Neural progenitor cell (in vitro differentiated cells): ENCODE measurements around the gene SLCO2B1. TPM values are rescaled to one million over a fixed set of nuclear protein-coding genes. Genes with fewer than 3 reads are reported as not detected.
"Not testable (repeated sequence)": the region's sequence is repeated elsewhere in the genome, so short reads cannot be mapped to it uniquely, and the experiment has no call there.

Experiments
- DNase-seq: peaks from one replicate; pipeline ENCODE4 v3.0.0-alpha.2; 2016; ENCODE audit warnings: low spot score
- H2AFZ ChIP-seq: fragments of 200-600 bp; sonication (generic); replicated peaks from 2 replicates; pipeline ENCODE4 v1.6.1; 2016; ENCODE audit warnings: antibody characterized with exemption
- H3F3A ChIP-seq: fragments of 200-600 bp; sonication (generic); 2 replicates; pipeline ENCODE4 v1.6.1; 2016; ENCODE audit warnings: antibody characterized with exemption, low read depth
- H3K27ac ChIP-seq: fragments of 200-600 bp; sonication (generic); 2 replicates; pipeline ENCODE4 v1.5.1; 2016; ENCODE audit warnings: mild to moderate bottlenecking
- H3K27me3 ChIP-seq: fragments of 200-600 bp; sonication (generic); 2 replicates; pipeline ENCODE4 v1.6.1; 2016; ENCODE audit warnings: mild to moderate bottlenecking, moderate library complexity
- H3K36me3 ChIP-seq: fragments of 200-600 bp; sonication (generic); 2 replicates; pipeline ENCODE4 v1.5.1; 2016
- H3K4me1 ChIP-seq: fragments of 200-600 bp; sonication (generic); 2 replicates; pipeline ENCODE4 v1.6.1; 2016; ENCODE audit warnings: mixed run types
- H3K4me2 ChIP-seq: fragments of 200-600 bp; sonication (generic); 2 replicates; pipeline ENCODE4 v1.6.1; 2016
- H3K4me3 ChIP-seq: fragments of 200-600 bp; sonication (generic); 2 replicates; pipeline ENCODE4 v1.5.1; 2016
- H3K79me2 ChIP-seq: fragments of 200-600 bp; sonication (generic); 2 replicates; pipeline ENCODE4 v1.6.1; 2016; ENCODE audit warnings: low read depth
- H3K9ac ChIP-seq: fragments of 200-600 bp; sonication (generic); 2 replicates; pipeline ENCODE4 v1.6.1; 2016
- H3K9me3 ChIP-seq: fragments of 200-600 bp; sonication (generic); 2 replicates; pipeline ENCODE4 v1.5.1; 2016; ENCODE audit warnings: low read depth
- H4K20me1 ChIP-seq: fragments of 200-600 bp; sonication (generic); 2 replicates; pipeline ENCODE4 v1.6.1; 2016; ENCODE audit warnings: low read depth
- H3K27ac Mint-ChIP-seq: 3 replicates; pipeline ENCODE4 v1.8.0; 2021; ENCODE audit warnings: mixed read lengths
- H3K27me3 Mint-ChIP-seq: 2 replicates; pipeline ENCODE4 v1.8.0; 2022; ENCODE audit warnings: low read depth, mild to moderate bottlenecking, inconsistent platforms, moderate library complexity, mixed read lengths; ENCODE audit not compliant: insufficient read depth
- H3K36me3 Mint-ChIP-seq: 3 replicates; pipeline ENCODE4 v1.8.0; 2021; ENCODE audit warnings: mixed read lengths
- H3K4me1 Mint-ChIP-seq: 3 replicates; pipeline ENCODE4 v1.8.0; 2021; ENCODE audit warnings: mixed read lengths
- H3K4me3 Mint-ChIP-seq: 3 replicates; pipeline ENCODE4 v1.8.0; 2021; ENCODE audit warnings: mild to moderate bottlenecking, moderate library complexity, mixed read lengths
- H3K9me3 Mint-ChIP-seq: 3 replicates; pipeline ENCODE4 v1.8.0; 2020; ENCODE audit warnings: mixed read lengths
- CTCF ChIP-seq: fragments of 200-600 bp; sonication (generic); IDR thresholded peaks from 2 replicates; pipeline ENCODE4 v1.5.1; 2017; ENCODE audit warnings: antibody characterized with exemption, mild to moderate bottlenecking
- EZH2 ChIP-seq: fragments of 200-600 bp; sonication (generic); IDR thresholded peaks from 2 replicates; pipeline ENCODE4 v1.6.1; 2017; ENCODE audit warnings: antibody characterized with exemption, mild to moderate bottlenecking, moderate library complexity
- EZH2phosphoT487 ChIP-seq: fragments of 200-600 bp; sonication (generic); IDR thresholded peaks from 2 replicates; pipeline ENCODE4 v1.6.1; 2017; ENCODE audit warnings: antibody characterized with exemption
- total RNA-seq: library from RNA; depleted of rRNA; stranded (reverse); fragments of >200 nt; gene quantifications from 2 replicates; pipeline ENCODE4 v1.2.3, GENCODE V29; 2015; ENCODE audit warnings: low replicate concordance

SLCO2B1 gene
- total RNA-seq, 1 donor from 2014 or later: 0.07 TPM

- Mint-ChIP-seq H3K4me1 (peaks cover 6% of the 10 kb centered on the region), H3K9me3 (peaks cover 10% of the 10 kb centered on the region), H3K36me3 (no peaks in the 10 kb centered on the region), H3K27ac (peak overlapping the region; percentile 33), H3K4me3 (no peak overlapping the region), H3K27me3 (no peaks in the 10 kb centered on the region)
- no peaks in the 10 kb centered on the region for H3K27me3 ChIP-seq
- H2AFZ ChIP-seq: peak overlapping the region; percentile 83
- no peak overlapping the region for H3K27ac ChIP-seq
- H3K4me3 ChIP-seq: no peak overlapping the region
- no peaks in the 10 kb centered on the region for H3K9me3 ChIP-seq
- peak overlapping the region; percentile 46 for H3K4me2 ChIP-seq
- H3K36me3 ChIP-seq: peaks cover 3% of the 10 kb centered on the region
- no peak overlapping the region for H3K9ac ChIP-seq
- DNase-seq: peak; percentile 83
- peaks cover 6% of the 10 kb centered on the region for H3F3A ChIP-seq
- no peaks in the 10 kb centered on the region for H4K20me1 ChIP-seq
- H3K79me2 ChIP-seq: no peaks in the 10 kb centered on the region
- peaks cover 3% of the 10 kb centered on the region for H3K4me1 ChIP-seq
- TF ChIP-seq CTCF (no peak), EZH2 (no peak), EZH2phosphoT487 (no peak)
Observed at GRCh38 chr11:75105462-75105925, 45.4 kb upstream of the SLCO2B1 start.

- H3K4me3 Mint-ChIP-seq: peak overlapping the region; percentile 21
- not testable (repeated sequence) for H3K4me2 ChIP-seq, H3K27me3 Mint-ChIP-seq, H3K4me1 Mint-ChIP-seq, H3K79me2 ChIP-seq, H3K4me1 ChIP-seq, H3F3A ChIP-seq, H3K27me3 ChIP-seq, H3K36me3 ChIP-seq, H3K27ac Mint-ChIP-seq, DNase-seq, H3K4me3 ChIP-seq, H4K20me1 ChIP-seq, H3K9ac ChIP-seq, H3K9me3 ChIP-seq, H3K27ac ChIP-seq, H3K36me3 Mint-ChIP-seq
- peak overlapping the region; percentile 83 for H2AFZ ChIP-seq
- peaks cover 15% of the 10 kb centered on the region for H3K9me3 Mint-ChIP-seq
Observed at GRCh38 chr11:75105967-75106681, 44.8 kb upstream of the SLCO2B1 start.

GRCh38 chr11:75107187-75107586, 43.7 kb upstream of the SLCO2B1 start:
- H3K27ac Mint-ChIP-seq: no peak overlapping the region
- H3K4me1 ChIP-seq: peaks cover 3% of the 10 kb centered on the region
- H3K27me3 ChIP-seq: no peaks in the 10 kb centered on the region
- H3K4me3 ChIP-seq: no peak overlapping the region
- H3K36me3 Mint-ChIP-seq: no peaks in the 10 kb centered on the region
- no peak overlapping the region for H3K4me3 Mint-ChIP-seq
- no peak overlapping the region for H3K27ac ChIP-seq
- no peaks in the 10 kb centered on the region for H3K79me2 ChIP-seq
- no peaks in the 10 kb centered on the region for H3K9me3 ChIP-seq
- H3K9me3 Mint-ChIP-seq: peaks cover 16% of the 10 kb centered on the region
- no peak overlapping the region for H3K9ac ChIP-seq
- peaks cover 6% of the 10 kb centered on the region for H3F3A ChIP-seq
- H2AFZ ChIP-seq: no peak overlapping the region
- TF ChIP-seq EZH2 (no peak), EZH2phosphoT487 (no peak)
- H3K4me1 Mint-ChIP-seq: peaks cover 6% of the 10 kb centered on the region
- H3K4me2 ChIP-seq: no peak overlapping the region
- no peaks in the 10 kb centered on the region for H4K20me1 ChIP-seq
- H3K36me3 ChIP-seq: peaks cover 2% of the 10 kb centered on the region
- DNase-seq: no peak
- no peaks in the 10 kb centered on the region for H3K27me3 Mint-ChIP-seq

GRCh38 chr11:75112200-75112599, 38.7 kb upstream of the SLCO2B1 start:
- no peaks in the 10 kb centered on the region for H3F3A ChIP-seq
- H4K20me1 ChIP-seq: no peaks in the 10 kb centered on the region
- H3K4me1 Mint-ChIP-seq: no peaks in the 10 kb centered on the region
- H3K4me3 ChIP-seq: no peak overlapping the region
- no peak overlapping the region for H2AFZ ChIP-seq
- H3K9me3 ChIP-seq: no peaks in the 10 kb centered on the region
- H3K79me2 ChIP-seq: no peaks in the 10 kb centered on the region
- H3K36me3 ChIP-seq: no peaks in the 10 kb centered on the region
- no peak overlapping the region for H3K4me2 ChIP-seq
- TF ChIP-seq CTCF: no peak
- no peak for TF ChIP-seq EZH2phosphoT487
- TF ChIP-seq EZH2: no peak
- H3K27ac ChIP-seq: no peak overlapping the region
- no peak overlapping the region for H3K27ac Mint-ChIP-seq
- H3K27me3 Mint-ChIP-seq: no peaks in the 10 kb centered on the region
- no peaks in the 10 kb centered on the region for H3K36me3 Mint-ChIP-seq
- peaks cover 12% of the 10 kb centered on the region for H3K9me3 Mint-ChIP-seq
- H3K4me1 ChIP-seq: no peaks in the 10 kb centered on the region
- DNase-seq: no peak
- no peak overlapping the region for H3K9ac ChIP-seq
- no peak overlapping the region for H3K4me3 Mint-ChIP-seq
- no peaks in the 10 kb centered on the region for H3K27me3 ChIP-seq
